GM21526 (cell line): ENCODE measurements around the gene JAZF1.

ENCODE experiments used
- ATAC-seq: cut with Tn5 transposase; IDR thresholded peaks from one replicate; pipeline ENCODE4 v1.9.1; 2021; ENCODE audit warnings: moderate library complexity; ENCODE audit not compliant: unreplicated experiment, low FRiP score

The JAZF1 gene

DNA sequence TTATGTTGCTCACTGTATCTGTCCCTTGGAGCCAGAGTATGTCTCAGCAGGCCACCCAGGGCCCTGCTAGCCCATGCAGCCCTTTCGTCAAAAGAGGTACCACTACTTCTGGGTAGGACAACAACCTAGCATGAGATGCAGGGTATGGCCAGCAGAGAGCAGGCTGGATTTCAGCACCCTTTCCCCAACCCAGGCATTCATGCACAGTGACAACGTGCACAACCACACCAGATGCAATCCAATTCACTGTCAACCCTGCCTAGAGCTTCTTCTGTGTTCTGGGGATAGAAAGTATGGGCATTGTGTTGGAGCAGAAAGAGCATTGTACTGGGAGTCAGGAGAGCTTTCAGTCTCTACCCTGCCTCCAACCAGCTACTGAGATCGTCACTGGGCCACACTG, 37.9 kb downstream of the JAZF1 start:
- ATAC-seq: no peak

DNA sequence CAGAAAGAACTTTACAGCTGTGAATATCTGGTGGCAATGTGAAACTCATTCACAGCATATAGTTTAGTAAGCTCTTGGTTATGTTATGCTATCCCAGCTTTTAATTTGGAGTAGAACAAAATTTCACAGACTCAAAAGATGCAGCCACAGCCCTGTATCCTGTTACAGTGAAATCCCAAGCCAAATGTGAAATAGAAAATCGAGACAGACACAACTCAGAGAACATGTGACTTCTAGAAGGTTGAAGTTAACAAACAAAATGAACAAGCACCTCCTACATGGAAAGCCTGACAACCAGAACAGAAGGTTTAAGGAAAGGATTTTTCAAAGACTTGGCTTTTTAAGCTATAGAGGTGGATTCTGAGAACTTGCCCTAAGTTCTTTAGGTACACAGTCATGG, 39.6 kb downstream of the JAZF1 start:
- no peak for ATAC-seq

DNA sequence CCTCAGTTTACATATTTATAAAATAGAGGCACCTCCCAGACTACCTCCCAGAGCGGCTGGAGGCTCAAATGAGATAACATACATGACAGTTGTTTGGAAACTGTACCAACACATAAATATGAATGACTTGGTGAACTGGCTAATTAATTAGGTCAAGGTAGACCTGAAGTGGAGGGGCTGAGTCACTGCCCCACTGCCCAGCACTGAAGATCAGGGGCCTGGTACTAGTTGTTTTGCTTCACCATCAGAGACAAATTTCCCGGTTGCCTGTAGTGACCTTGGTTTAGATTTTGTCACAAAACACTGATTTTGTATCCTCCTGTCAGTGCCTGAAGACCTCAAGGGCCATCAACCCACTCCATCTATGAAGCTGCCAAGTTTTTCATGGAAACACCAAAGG, 41.8 kb downstream of the JAZF1 start:
- no peak for ATAC-seq

DNA sequence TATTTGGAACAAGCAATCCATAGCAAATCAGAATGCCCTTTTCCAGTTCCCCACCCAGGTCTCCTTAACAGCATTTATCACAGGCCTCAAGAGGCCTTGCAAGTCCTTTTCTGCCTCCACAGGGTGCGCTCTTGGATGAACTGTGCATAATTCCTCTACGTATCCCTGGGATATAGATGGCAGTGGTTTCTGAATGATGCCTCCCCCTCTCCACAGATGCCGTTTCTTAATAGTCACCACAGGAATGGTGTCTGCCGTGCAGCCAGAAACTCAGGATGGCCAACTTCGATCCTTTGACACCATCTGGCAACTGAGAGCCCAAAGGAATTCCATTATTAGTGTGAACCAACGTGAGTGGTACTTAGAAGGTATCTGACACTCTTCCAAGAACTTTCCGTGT, 43.1 kb downstream of the JAZF1 start:
- ATAC-seq: no peak

DNA sequence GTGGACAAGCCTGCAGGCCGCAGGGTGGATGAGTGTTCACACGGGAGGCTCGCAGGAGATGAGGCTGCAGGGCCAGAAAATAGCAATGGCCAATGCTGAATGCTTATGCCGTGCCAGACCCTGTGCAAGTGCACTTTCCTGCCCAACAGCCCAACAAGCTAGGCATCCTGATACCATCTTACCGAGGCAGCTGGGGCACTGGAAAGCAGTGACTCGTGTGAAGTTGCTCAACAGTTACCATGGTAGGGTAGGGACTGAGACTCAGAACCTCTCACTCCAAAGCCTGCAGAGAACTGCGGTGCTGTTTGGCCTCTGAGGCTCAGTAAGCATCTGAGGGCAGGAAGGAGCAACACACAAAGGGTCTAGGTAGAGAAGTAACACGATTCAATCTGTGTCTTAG, 43.7 kb downstream of the JAZF1 start:
- ATAC-seq: no peak

DNA sequence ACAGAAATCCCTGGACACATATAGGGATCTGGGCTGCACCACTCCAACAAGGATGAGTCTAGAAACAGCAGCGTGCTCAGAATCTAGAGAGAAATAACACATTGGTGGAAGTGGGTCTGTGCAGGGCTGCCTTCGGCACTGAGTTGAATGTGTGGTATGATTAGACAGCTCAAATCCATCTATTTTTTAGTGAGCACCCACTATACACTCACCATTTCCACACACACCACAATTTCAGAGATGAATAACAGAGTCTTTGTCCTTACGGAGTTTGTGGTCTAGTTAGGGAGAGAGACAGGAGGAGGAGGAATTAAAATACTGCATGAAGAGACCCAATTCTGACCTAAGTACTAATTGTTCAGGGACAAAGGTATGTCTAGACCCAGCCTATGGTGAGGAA, 44.2 kb downstream of the JAZF1 start:
- ATAC-seq: no peak

DNA sequence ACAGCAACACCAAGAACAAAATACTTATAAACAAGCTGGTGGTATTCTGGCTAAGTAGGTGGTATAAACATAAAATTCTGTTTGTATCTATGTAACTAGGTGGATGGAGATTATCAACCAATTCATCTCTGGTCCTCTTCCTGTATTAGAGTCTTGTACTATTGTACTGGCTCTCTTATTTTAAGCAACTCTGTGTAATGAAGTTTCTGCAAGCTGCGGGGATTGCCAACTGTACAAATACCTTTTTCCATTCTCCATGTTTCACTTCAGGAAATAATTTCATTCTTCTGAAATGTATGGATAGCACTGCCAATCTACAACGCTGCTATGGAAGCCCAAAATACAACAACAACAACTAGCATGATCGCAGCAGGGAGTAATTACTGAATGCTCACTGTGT, 44.8 kb downstream of the JAZF1 start:
- no peak for ATAC-seq

DNA sequence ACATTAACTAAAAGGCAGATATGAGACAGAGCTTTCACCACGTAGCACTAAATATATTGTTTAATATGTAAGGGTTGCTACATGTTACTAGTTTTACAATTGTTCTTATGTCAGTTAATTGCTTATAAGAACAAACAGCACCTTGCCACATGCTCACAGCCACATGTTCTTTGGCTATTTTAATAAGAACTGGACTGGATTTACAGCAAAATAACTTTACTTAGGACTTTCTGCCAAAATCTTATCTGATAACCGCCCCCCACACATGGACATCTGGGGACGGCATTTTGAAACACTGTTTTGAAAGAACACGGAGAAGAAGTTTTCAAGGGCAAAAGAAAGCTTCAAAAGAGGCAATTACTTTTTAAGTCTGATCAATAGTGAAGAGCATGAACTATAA, 45.3 kb downstream of the JAZF1 start:
- no peak for ATAC-seq

DNA sequence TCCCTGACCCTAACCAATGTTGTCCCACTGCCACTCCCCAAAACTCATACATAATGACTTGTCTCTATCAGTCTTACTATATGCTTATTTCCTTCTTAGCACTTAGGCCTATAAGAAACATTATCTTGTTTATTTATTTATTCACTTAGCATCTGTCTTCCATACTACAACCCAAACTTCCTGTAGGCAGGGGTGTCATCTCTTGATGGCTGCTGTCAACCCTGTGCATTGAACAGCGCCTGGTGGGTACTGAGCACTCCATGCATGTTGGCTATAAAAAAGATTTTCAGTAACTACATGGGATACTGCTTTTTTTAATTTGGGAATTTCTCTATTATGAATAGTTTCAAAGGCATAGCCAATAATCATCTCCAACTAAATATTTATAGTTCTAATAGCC, 46.7 kb downstream of the JAZF1 start:
- no peak for ATAC-seq

DNA sequence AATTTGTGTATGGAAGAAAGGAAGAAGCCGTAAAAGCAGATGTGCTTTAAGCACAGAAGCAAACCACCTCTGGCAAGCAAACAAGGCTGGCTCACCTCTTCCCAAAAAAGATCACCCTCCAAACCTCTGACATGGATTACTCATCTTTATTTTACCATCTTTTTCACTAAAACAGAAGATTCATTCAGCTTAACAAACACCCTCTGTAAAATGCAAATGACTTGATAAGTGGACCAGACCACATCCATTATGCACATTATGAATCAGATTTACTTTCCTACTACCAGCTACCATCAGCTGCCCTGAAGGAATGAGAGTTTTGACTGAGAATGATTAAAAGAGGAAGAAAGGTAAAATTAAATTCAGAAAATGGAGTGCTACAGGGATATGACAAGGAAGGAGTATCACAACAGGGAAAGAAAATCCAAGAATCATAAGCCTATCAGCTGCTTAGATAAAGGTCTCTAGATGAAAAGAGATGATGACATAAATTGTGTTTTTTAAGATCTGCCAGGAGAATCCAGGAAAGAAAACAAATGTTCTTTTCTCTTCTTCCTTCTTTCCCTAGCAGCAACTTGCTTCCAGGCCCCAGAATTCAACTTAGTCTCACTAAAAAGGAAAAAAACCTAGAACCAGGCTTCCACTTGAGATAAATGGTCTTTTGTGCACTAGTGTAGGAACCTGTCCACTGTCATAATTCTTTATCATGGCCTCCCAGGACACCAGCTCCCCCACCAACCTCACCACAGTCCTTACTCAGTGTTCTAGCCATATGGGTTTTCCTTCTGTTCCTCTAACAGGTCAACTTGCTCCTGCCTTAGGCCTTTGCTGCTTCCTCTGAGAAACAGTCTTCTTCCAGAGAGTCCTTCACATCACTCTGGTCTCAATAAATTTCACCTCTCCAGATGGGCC, 47.4 kb downstream of the JAZF1 start:
- ATAC-seq: no peak

DNA sequence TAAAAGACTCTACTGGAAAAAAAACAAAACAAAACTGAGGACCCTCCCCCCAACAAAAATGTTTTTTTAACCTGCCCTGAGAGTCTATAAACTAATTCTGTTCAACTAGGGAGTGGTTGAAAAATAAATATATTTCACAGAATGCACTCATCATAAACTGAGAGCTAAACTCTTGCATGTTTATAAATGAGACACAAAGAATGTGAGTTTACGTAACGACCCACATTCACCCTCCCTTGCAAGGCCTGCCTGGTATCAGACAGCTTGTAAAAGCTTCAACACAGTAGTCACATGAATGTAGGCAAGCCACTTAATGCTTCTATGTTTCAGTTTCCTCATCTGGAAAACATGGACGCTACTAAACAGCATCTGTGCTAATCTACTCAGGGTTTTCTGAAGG, 50.3 kb downstream of the JAZF1 start:
- no peak for ATAC-seq

DNA sequence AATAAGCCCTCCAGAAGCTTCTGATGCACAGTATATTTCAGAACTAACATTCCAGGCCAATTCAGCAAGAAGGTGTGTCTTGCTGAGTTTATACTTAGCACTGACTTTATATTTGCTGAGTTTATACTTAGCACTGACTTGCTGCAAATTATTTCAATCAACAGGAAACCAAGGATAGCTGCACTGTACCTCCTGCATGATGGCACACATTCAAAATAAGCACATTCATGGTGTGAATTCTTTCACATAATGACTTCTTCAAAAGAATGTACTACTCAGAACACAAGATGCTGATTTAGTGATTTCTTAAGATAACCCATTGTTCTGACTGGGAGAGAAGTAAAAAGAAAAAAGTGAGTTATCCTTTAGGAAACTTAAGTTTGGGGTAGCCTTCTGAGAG, 52.0 kb downstream of the JAZF1 start:
- no peak for ATAC-seq

DNA sequence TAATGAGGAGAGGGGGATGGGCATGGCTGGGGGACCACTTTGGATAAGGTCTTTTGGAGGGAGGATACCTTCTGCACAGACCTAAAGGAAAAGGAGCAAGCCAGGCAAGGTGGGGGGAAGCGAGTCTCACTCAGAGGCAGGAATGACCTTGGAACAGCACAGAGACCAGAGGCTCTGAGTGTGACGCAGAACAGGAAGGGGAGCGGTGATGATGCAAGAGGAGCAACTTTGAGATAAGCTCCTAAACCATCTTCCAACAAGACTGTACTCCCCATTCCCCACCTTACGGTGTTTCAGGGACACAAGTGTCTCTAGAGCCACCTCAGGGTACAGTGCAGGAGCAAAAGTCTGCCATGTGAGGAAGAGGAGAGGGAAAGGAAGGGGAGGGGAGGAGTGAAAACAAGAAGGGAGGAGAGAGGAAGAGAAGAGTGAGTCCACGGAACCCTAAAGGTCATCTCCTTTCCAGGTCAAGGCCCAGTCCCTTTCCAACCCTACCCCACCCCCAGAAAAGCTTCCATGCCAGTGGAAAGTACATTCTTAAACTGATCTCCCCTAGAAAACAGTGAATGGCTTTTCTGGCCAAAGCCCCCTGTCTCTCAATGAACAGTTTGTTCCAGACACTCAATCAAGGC, 54.1 kb downstream of the JAZF1 start:
- ATAC-seq: no peak

DNA sequence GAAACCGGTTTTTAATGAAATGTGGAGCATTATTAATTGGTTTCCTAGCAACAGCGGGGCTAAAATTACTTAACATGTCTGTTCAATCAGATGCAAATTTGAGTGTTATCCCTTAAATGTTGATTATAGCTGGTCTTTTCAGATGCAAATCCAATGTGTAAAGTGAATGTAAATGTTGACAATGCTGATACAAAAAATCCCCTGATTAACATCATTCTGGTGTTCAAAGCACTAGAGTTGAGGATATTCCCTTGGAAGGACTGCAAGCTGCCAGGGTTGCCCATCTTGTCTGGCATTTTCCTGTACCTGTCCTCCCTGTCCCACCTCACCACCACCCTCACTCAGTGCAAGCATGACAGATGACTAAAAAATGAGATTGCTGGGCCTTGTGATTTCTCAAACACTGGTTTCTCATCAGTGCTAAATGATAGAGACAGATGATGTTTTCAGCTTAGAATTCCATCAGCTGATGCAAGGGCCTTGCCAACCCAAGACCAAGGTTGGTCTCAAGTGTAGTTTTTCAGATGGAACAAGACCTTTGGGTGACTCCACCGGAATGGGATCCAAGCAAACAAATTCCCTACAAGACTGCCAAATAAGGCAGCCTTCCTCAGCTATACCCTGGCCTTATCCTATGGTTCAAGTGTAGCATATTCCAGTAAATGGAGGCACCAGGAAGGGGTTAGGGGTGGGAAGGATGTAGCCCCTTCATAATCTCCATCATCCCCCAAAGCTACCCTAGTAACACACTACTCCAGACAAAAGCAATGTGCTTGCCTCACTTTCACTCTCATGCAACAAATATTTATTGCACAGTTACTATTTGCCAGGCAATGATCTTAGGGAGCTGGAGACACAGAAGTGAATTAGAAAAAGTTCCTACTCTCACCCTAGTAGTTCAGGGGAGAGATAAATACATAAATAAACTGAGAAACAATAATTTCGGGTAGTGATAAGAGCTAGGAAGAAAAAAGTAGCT, 54.9 kb downstream of the JAZF1 start:
- no peak for ATAC-seq

DNA sequence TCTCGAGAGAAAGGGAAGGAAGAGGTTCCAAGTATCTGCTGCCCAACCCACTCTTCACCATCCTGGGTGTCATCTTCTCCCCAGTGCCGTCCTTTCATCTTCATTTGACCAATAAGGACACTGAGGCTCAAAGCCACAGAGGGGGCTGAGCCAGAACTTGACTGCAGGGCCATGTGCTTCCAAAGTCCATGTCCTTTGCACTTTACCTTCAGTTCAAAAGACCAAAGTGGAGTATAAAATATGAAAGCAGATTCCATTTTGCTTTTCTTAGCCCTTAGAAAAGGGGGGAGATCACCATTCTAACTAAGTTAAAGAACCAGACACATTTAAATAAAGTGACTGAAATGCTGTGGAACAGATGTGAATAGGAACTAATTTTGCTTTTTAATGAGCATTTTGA, 56.2 kb downstream of the JAZF1 start:
- no peak for ATAC-seq

DNA sequence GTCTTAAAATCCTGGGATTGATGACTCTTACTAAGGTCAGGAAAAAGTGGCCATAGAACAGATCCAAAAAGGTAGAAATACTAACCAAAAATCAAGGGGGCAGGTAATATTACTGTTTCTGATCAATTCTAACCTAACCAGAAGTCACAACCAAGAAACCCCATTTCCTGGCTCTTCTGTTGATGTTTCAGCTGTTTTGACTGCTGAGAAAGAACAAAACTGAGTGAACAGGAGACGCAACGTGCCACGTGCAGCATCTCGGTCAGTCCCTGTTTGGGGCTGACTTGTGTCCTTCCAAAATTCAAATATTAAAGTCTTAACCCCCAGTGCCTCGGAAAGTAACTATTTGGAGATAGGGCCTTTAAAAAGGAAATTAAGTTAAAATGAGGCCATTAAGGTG, 56.8 kb downstream of the JAZF1 start:
- no peak for ATAC-seq

DNA sequence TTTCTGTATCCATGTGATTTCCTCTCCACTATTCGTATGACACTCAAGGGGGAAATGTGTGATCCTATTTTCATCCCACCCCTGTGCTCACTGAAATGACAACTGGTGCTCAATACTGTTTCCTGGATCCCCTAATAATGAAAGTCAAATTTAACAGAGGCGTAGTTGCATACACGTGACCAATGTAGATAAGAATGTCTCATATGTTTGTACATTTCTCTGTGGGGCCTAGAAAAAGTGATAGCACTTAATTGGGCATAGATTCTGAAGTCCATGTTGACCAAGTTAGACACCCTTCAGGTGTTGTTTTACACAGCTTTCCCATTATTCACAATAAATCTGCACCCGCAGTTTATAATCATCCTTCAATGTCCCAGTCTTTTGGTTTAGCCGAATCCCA, 59.1 kb downstream of the JAZF1 start:
- ATAC-seq: no peak

DNA sequence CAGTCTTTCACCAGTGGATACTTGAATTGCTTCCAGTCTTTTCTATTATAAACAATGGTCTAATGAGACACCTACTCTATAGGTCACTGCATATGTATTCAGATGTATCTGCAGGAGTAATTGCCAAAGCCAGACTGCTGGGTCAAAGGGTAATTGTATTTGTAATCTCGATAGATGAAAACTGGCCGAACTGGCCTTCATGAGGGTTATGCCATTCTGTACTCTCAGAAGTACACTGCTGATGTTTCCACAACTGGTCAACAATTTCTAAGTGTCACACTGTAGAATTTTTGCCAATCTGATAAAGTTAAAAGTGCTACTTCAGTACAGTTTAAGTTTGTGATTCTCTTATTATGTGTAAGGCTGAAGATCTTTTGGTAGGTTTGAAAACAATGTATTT, 64.6 kb downstream of the JAZF1 start:
- no peak for ATAC-seq

DNA sequence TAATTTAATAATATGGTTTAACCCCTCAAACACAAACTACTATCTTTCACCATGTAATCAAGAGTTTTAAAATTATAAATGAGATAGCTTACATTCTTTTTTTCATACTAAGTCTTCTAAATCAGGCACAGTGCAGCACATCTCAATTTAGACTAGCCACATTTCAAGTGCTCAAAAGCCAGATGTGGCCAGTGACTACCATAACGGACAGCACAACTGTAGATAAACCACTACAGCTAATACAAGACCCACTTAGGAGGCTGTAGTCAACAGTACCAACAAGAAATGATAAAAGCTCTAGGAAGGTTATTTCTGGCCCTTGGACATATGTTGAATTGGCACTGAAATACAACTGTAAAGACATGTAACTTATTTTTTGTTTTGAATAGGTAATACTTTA, 65.3 kb downstream of the JAZF1 start:
- ATAC-seq: no peak

DNA sequence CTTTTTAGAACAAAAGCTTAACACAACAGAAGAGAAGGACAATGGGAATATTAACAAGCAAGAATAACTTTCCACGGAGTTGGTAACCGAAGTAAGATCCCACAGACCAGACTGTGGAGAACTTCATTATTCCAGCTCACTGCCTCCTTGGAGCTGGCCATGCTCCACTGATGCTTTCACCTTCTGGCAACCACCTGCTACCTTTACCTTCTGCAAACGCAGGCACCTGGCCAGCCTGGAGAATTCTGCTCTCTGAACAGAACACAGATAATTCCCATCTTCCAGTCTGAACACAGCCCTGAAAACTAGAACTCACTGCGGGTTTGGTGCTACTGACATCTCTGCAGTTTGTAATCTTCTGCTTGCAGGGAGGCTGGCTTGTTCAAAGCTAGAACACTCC, 66.5 kb downstream of the JAZF1 start:
- no peak for ATAC-seq

DNA sequence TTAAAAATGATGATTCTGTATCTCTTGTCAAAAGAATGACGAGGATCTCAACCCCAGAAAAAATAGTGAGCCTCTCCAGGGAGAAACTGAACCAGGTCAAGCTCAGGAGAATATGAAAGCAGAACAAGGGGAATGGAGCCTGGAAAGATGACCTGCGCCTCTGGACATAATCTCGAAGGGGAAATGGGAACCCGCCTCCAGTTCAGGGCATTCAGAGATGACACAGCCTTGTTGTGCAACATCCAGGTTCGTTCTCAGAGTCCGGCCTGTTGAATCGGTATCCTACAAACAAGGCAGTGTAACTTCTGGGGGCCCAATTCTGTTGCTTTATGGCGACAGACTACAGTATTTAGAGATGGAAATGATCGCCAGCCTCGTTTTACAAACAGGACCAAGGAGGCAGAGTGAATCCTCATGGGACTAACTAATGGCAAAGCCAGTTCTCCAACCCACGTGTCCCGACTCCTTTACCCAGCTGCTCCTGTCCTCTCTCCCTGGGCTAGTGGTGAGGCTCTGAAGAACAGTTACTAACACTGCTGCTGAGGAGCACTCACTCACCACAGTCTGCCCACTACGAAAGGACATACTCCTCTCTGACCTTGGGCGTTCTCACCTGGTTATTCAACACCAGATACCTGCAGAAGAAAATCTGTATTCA, 67.6 kb downstream of the JAZF1 start:
- ATAC-seq: no peak
